HCT116 (cell line): ENCODE measurements around the gene SLC35C1. TPM values are rescaled to one million over a fixed set of nuclear protein-coding genes. Genes with fewer than 3 reads are reported as not detected.

Experiments used
- ATAC-seq: fragments of 200-7000 bp; cut with Tn5 transposase; 2 replicates; pipeline ENCODE4 v1.9.1; 2020; ENCODE audit warnings: mild to moderate bottlenecking, moderate library complexity
- BruUV-seq: library from RNA; stranded (reverse); fragments of 400-500 nt; replicated peaks from 2 replicates; lab custom pipeline; 2021; lab: Mats Ljungman, UMichigan
- CTCF ChIA-PET: fragments of 300-600 bp; sonication (Branson Sonifier 250); formaldehyde crosslinking; loops from one replicate; lab custom pipeline; 2021; ENCODE audit warnings: antibody characterized with exemption; lab: Charles Lee
- POLR2A ChIA-PET: fragments of 300-600, 350-600 bp; sonication (Branson Sonifier 250); formaldehyde crosslinking; loops from one replicate; lab custom pipeline; 2021; ENCODE audit warnings: antibody characterized with exemption; lab: Charles Lee
- RAD21 ChIA-PET, 2 experiments: fragments of 300-600 bp; sonication (Branson Sonifier 250); formaldehyde crosslinking; loops; one replicate each; lab custom pipeline; 2023; ENCODE audit warnings: low total read pairs in 2 of 2; ENCODE audit not compliant: uncharacterized antibody in 2 of 2, unreplicated experiment in 2 of 2, low non-redundant PET in 1 of 2; lab: Charles Lee
- DNase-seq: peaks from one replicate; pipeline ENCODE4 v3.0.0-alpha.2; 2010; ENCODE audit warnings: low read depth, low spot score
- H2AFZ ChIP-seq: fragments of 200-600 bp; shearing (Covaris generic), sonication (generic); 2 replicates; pipeline ENCODE4 v1.6.1; 2017; ENCODE audit warnings: low read depth, mixed run types, mixed read lengths, antibody characterized with exemption, low read length; ENCODE audit not compliant: poor library complexity, severe bottlenecking
- H3K27ac ChIP-seq: 2 replicates; pipeline ENCODE4 v1.5.1; 2012; ENCODE audit warnings: low read depth, low read length
- H3K27me3 ChIP-seq: fragments of 200-600 bp; sonication (generic); 2 replicates; pipeline ENCODE4 v1.6.1; 2016; ENCODE audit warnings: mixed run types, low read length, mixed read lengths; ENCODE audit not compliant: insufficient read depth
- H3K36me3 ChIP-seq, 2 experiments: fragments of 200-500 bp in 1 of 2; fragments of 200-600 bp in 1 of 2; sonication (Bioruptor generic) in 1 of 2; sonication (generic) in 1 of 2; 2 replicates each; pipeline versions ENCODE4 v1.5.1 to v1.6.1; 2014 to 2016; ENCODE audit warnings: low read length in 2 of 2, inconsistent platforms in 1 of 2, mixed read lengths in 1 of 2, mixed run types in 1 of 2; ENCODE audit not compliant: insufficient read depth in 2 of 2, control insufficient read depth in 1 of 2
- H3K4me1 ChIP-seq, 2 experiments: fragments of 200-600 bp in 1 of 2; sonication (generic) in 1 of 2; 2 replicates each; pipeline versions ENCODE4 v1.5.1 to v1.6.1; 2012 to 2017; ENCODE audit warnings: low read length in 2 of 2, inconsistent platforms in 1 of 2, mild to moderate bottlenecking in 1 of 2, mixed read lengths in 1 of 2, mixed run types in 1 of 2, moderate library complexity in 1 of 2; ENCODE audit not compliant: insufficient read depth in 2 of 2, control insufficient read depth in 1 of 2
- H3K4me2 ChIP-seq: fragments of 200-600 bp; sonication (generic); 2 replicates; pipeline ENCODE4 v1.6.1; 2017; ENCODE audit warnings: mixed run types, low read length, mixed read lengths
- H3K4me3 ChIP-seq, 2 experiments: fragments of 200-600 bp in 1 of 2; sonication (generic) in 1 of 2; replicated peaks in 1 of 2; 2 replicates each; pipeline ENCODE4 v1.5.1; 2011 to 2016; ENCODE audit warnings: low read length in 2 of 2, control low read depth in 1 of 2, low read depth in 1 of 2, mild to moderate bottlenecking in 1 of 2, mixed read lengths in 1 of 2, mixed run types in 1 of 2
- H3K79me2 ChIP-seq: fragments of 200-600 bp; sonication (generic); 2 replicates; pipeline ENCODE4 v1.6.1; 2017; ENCODE audit warnings: mild to moderate bottlenecking, mixed run types, low read length, moderate library complexity, mixed read lengths; ENCODE audit not compliant: insufficient read depth
- H3K9ac ChIP-seq: fragments of 200-600 bp; sonication (generic); 2 replicates; pipeline ENCODE4 v1.6.1; 2016; ENCODE audit warnings: low read length, mixed read lengths
- H3K9me2 ChIP-seq: fragments of 200-600 bp; sonication (generic), shearing (Covaris generic); 2 replicates; pipeline ENCODE4 v1.6.1; 2017; ENCODE audit warnings: mixed run types, mild to moderate bottlenecking, moderate library complexity; ENCODE audit not compliant: insufficient read depth
- H3K9me3 ChIP-seq, 2 experiments: fragments of 200-500 bp in 1 of 2; fragments of 200-600 bp in 1 of 2; sonication (Bioruptor generic) in 1 of 2; sonication (generic) in 1 of 2; 2 replicates each; pipeline ENCODE4 v1.6.1; 2014 to 2017; ENCODE audit warnings: low read length in 2 of 2, mixed read lengths in 2 of 2, inconsistent platforms in 1 of 2, low read depth in 1 of 2, mild to moderate bottlenecking in 1 of 2, mixed run types in 1 of 2, moderate library complexity in 1 of 2; ENCODE audit not compliant: control insufficient read depth in 1 of 2, insufficient read depth in 1 of 2
- H4K20me1 ChIP-seq: fragments of 200-600 bp; sonication (generic), shearing (Covaris generic); 2 replicates; pipeline ENCODE4 v1.6.1; 2017; ENCODE audit warnings: mixed run types, mild to moderate bottlenecking, moderate library complexity; ENCODE audit not compliant: insufficient read depth
- CEBPB ChIP-seq: IDR thresholded peaks from 2 replicates; pipeline ENCODE4 v1.6.1; 2012; ENCODE audit warnings: low read depth
- ELF1 ChIP-seq: IDR thresholded peaks from 2 replicates; pipeline ENCODE4 v1.6.1; 2012; ENCODE audit warnings: low read depth, borderline replicate concordance
- EZH2phosphoT487 ChIP-seq: fragments of 200-600 bp; IDR thresholded peaks from 2 replicates; pipeline ENCODE4 v1.6.1; 2018; ENCODE audit warnings: antibody characterized with exemption, borderline replicate concordance
- SP1 ChIP-seq: IDR thresholded peaks from 2 replicates; pipeline ENCODE4 v1.6.1; 2012; ENCODE audit warnings: low read depth
- SRF ChIP-seq: IDR thresholded peaks from 2 replicates; pipeline ENCODE4 v1.6.1; 2012; ENCODE audit warnings: low read depth
- ZNF274 ChIP-seq: fragments of 200-500 bp; sonication (Bioruptor generic); IDR thresholded peaks from 2 replicates; pipeline ENCODE4 v1.6.1; 2014; ENCODE audit warnings: mild to moderate bottlenecking, low read depth, low read length, inconsistent platforms
- intact Hi-C: fragments of 100-400 bp; cut with micrococcal nuclease; formaldehyde crosslinking; loops from 2 replicates; pipeline ENCODE4 v1.10.0; 2022
- total RNA-seq: library from RNA; stranded (reverse); gene quantifications from one replicate; pipeline ENCODE4 v1.2.1, GENCODE V29; 2021; ENCODE audit not compliant: unreplicated experiment
- TF ChIP-seq, protein P1 (sequence below): IDR thresholded peaks from 2 replicates; pipeline ENCODE4 v1.6.1; 2011; ENCODE audit warnings: mild to moderate bottlenecking, low read length, moderate library complexity; ENCODE audit not compliant: insufficient replicate concordance; ENCODE audit errors: extremely low read depth
- TF ChIP-seq, protein P2 (sequence below), 3 experiments: fragments of 200-600 bp in 1 of 3; sonication (generic) in 1 of 3; IDR thresholded peaks in 2 of 3; conservative IDR thresholded peaks in 1 of 3; 2 replicates each; pipeline ENCODE4 v1.5.1; 2012 to 2017; ENCODE audit warnings: low read depth in 2 of 3, low read length in 2 of 3, antibody characterized with exemption in 1 of 3, borderline replicate concordance in 1 of 3, control low read depth in 1 of 3, mild to moderate bottlenecking in 1 of 3, mixed read lengths in 1 of 3, mixed run types in 1 of 3, moderate library complexity in 1 of 3; ENCODE audit not compliant: insufficient read depth in 1 of 3
- TF ChIP-seq, protein P3 (sequence below): IDR thresholded peaks from 2 replicates; pipeline ENCODE4 v1.6.1; 2012

SLC35C1 gene
- total RNA-seq, 1 experiment from 2014 or later: 18.2 TPM

DNA sequence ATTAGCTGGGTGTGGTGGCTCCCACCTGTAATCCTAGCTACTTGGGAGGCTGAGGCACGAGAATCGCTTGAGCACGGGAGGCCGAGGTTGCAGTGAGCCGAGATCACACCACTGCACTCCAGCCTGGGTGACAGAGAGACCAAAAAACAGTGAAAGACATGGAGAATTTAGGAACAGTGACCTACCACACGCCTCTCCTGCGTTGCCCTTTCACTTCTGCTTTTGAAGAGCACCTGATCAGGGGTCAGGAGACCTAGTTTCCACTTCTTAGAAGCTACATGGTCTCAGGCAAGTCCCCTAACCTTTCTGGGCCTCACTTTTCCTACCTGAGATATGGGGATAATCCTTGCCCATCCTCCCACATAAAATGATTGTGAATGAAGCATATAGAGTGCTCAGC lies 12.2 kb downstream of the SLC35C1 start:
- BruUV-seq: no TSS peak
- no peak overlapping the region for H3K9ac ChIP-seq
- ChIA-PET CTCF (interaction anchor here (1.1 kb wide), 1 partner anchor 26 kb away, joined by 3 read pairs; no protein-coding TSS in a partner anchor), RAD21 (no interaction called here), POLR2A (interaction anchor here (1.2 kb wide), 1 partner anchor 11 kb away, joined by 3 read pairs; no protein-coding TSS in a partner anchor)
- H3K27me3 ChIP-seq: no peaks in the 10 kb centered on the region
- peaks cover 6% of the 10 kb centered on the region in 2 experiments; a peak in 3 of 4 replicates for H3K4me1 ChIP-seq
- no peaks in the 10 kb centered on the region for H4K20me1 ChIP-seq
- no peak overlapping the region for H3K27ac ChIP-seq
- no peaks in the 10 kb centered on the region for H3K9me3 ChIP-seq
- no peak overlapping the region for H2AFZ ChIP-seq
- no peaks in the 10 kb centered on the region for H3K36me3 ChIP-seq
- H3K4me2 ChIP-seq: no peak overlapping the region
- TF ChIP-seq EZH2phosphoT487: no peak
- TF ChIP-seq, protein P1, sequence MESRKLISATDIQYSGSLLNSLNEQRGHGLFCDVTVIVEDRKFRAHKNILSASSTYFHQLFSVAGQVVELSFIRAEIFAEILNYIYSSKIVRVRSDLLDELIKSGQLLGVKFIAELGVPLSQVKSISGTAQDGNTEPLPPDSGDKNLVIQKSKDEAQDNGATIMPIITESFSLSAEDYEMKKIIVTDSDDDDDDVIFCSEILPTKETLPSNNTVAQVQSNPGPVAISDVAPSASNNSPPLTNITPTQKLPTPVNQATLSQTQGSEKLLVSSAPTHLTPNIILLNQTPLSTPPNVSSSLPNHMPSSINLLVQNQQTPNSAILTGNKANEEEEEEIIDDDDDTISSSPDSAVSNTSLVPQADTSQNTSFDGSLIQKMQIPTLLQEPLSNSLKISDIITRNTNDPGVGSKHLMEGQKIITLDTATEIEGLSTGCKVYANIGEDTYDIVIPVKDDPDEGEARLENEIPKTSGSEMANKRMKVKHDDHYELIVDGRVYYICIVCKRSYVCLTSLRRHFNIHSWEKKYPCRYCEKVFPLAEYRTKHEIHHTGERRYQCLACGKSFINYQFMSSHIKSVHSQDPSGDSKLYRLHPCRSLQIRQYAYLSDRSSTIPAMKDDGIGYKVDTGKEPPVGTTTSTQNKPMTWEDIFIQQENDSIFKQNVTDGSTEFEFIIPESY: no peak
- TF ChIP-seq ZNF274: no peak
- TF ChIP-seq, protein P2, sequence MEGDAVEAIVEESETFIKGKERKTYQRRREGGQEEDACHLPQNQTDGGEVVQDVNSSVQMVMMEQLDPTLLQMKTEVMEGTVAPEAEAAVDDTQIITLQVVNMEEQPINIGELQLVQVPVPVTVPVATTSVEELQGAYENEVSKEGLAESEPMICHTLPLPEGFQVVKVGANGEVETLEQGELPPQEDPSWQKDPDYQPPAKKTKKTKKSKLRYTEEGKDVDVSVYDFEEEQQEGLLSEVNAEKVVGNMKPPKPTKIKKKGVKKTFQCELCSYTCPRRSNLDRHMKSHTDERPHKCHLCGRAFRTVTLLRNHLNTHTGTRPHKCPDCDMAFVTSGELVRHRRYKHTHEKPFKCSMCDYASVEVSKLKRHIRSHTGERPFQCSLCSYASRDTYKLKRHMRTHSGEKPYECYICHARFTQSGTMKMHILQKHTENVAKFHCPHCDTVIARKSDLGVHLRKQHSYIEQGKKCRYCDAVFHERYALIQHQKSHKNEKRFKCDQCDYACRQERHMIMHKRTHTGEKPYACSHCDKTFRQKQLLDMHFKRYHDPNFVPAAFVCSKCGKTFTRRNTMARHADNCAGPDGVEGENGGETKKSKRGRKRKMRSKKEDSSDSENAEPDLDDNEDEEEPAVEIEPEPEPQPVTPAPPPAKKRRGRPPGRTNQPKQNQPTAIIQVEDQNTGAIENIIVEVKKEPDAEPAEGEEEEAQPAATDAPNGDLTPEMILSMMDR (IDR thresholded peaks at IDR 0.05 in 2 of 3, conservative IDR thresholded peaks at IDR 0.05 in 1 of 3; ENCODE audit: borderline replicate concordance in 1 of 3, insufficient read depth in 1 of 3, low read depth in 2 of 3, low read length in 2 of 3): no peak
- TF ChIP-seq SRF: no peak
- TF ChIP-seq, protein P3, sequence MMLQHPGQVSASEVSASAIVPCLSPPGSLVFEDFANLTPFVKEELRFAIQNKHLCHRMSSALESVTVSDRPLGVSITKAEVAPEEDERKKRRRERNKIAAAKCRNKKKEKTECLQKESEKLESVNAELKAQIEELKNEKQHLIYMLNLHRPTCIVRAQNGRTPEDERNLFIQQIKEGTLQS: no peak
- TF ChIP-seq SP1: no peak
- no peak for TF ChIP-seq CEBPB
- TF ChIP-seq ELF1: no peak
- DNase-seq (no peak), ATAC-seq (no peak)
- H3K4me3 ChIP-seq: no peak overlapping the region
- H3K9me2 ChIP-seq: no peaks in the 10 kb centered on the region
- intact Hi-C loops: no loop called here
- no peaks in the 10 kb centered on the region for H3K79me2 ChIP-seq
